PC-9 (cell line): ENCODE results near the gene GOLGA3. TPM values are rescaled to one million over a fixed set of nuclear protein-coding genes. Genes with fewer than 3 reads are reported as not detected.

ENCODE experiments used
- BruUV-seq: library from RNA; stranded (reverse); fragments of 400-500 nt; replicated peaks from 2 replicates; lab custom pipeline; 2021; lab: Mats Ljungman, UMichigan
- CTCF ChIA-PET: fragments of 300-600 bp; sonication (Branson Sonifier 250); formaldehyde crosslinking; loops from one replicate; lab custom pipeline; 2022; ENCODE audit warnings: antibody characterized with exemption; lab: Charles Lee
- POLR2A ChIA-PET: fragments of 300-600 bp; sonication (Branson Sonifier 250); formaldehyde crosslinking; loops from one replicate; lab custom pipeline; 2022; ENCODE audit warnings: antibody characterized with exemption; ENCODE audit not compliant: unreplicated experiment; lab: Charles Lee
- DNase-seq, 2 experiments: peaks; one replicate each; pipeline versions ENCODE4 v3.0.0 to v3.0.0-alpha.2; 2015 to 2022; ENCODE audit warnings: mixed read lengths in 1 of 2
- H2AFZ ChIP-seq: fragments of 200-600 bp; sonication (generic); 2 replicates; pipeline ENCODE4 v1.8.1; 2017; ENCODE audit warnings: antibody characterized with exemption
- H3F3A ChIP-seq: fragments of 200-600 bp; sonication (generic); 2 replicates; pipeline ENCODE4 v1.8.1; 2017; ENCODE audit warnings: antibody characterized with exemption, mild to moderate bottlenecking, low read depth; ENCODE audit not compliant: insufficient read depth
- H3K27ac ChIP-seq: fragments of 200-600 bp; sonication (generic); 2 replicates; pipeline ENCODE4 v1.6.1; 2016; ENCODE audit warnings: mixed run types
- H3K27me3 ChIP-seq: fragments of 200-600 bp; sonication (generic); 2 replicates; pipeline ENCODE4 v1.6.1; 2016; ENCODE audit warnings: low read depth, mixed run types; ENCODE audit not compliant: insufficient read depth
- H3K36me3 ChIP-seq: fragments of 200-600 bp; sonication (generic); 2 replicates; pipeline ENCODE4 v1.6.1; 2016; ENCODE audit warnings: low read depth, mixed run types
- H3K4me1 ChIP-seq: fragments of 200-600 bp; sonication (generic); replicated peaks from 2 replicates; pipeline ENCODE4 v1.6.1; 2016; ENCODE audit warnings: mixed run types; ENCODE audit not compliant: insufficient read depth
- H3K4me2 ChIP-seq: fragments of 200-600 bp; sonication (generic); 2 replicates; pipeline ENCODE4 v1.6.1; 2017; ENCODE audit warnings: mixed run types
- H3K4me3 ChIP-seq: fragments of 200-600 bp; sonication (generic); 2 replicates; pipeline ENCODE4 v1.6.1; 2016; ENCODE audit warnings: mixed run types
- H3K79me2 ChIP-seq: fragments of 200-600 bp; sonication (generic); 2 replicates; pipeline ENCODE4 v1.6.1; 2017; ENCODE audit warnings: low read depth, mixed run types
- H3K9me2 ChIP-seq: fragments of 200-600 bp; sonication (generic); 2 replicates; pipeline ENCODE4 v1.8.1; 2017; ENCODE audit warnings: mild to moderate bottlenecking; ENCODE audit not compliant: insufficient read depth
- H3K9me3 ChIP-seq: fragments of 200-600 bp; sonication (generic); 2 replicates; pipeline ENCODE4 v1.8.1; 2016; ENCODE audit warnings: low read depth; ENCODE audit not compliant: insufficient read depth
- H4K20me1 ChIP-seq: fragments of 200-600 bp; sonication (generic); 2 replicates; pipeline ENCODE4 v1.8.1; 2017; ENCODE audit not compliant: insufficient read depth
- CTCF ChIP-seq: fragments of 200-600 bp; sonication (generic); conservative IDR thresholded peaks from 2 replicates; pipeline ENCODE4 v1.6.1; 2017; ENCODE audit warnings: mixed run types, antibody characterized with exemption, mild to moderate bottlenecking, moderate library complexity
- EZH2 ChIP-seq: fragments of 200-600 bp; sonication (generic); IDR thresholded peaks from 2 replicates; pipeline ENCODE4 v1.8.0; 2017; ENCODE audit warnings: antibody characterized with exemption, low read depth
- intact Hi-C: fragments of 100-400 bp; cut with micrococcal nuclease; formaldehyde crosslinking; loops from one replicate; pipeline ENCODE4 v1.10.0; 2022; ENCODE audit not compliant: unreplicated experiment
- total RNA-seq: library from RNA; stranded (reverse); gene quantifications from 2 replicates; pipeline ENCODE4 v1.2.3, GENCODE V29; 2021

Gene GOLGA3
- total RNA-seq, 1 experiment from 2014 or later = 69.3 TPM

- Histone ChIP-seq H3K4me2 (no peak overlapping the region), H3F3A (peaks cover 8% of the 10 kb centered on the region; the same call in 1 of the 2 replicates), H3K4me1 (no peaks in the 10 kb centered on the region), H3K27ac (no peak overlapping the region), H4K20me1 (peaks cover 5% of the 10 kb centered on the region; the same call in 1 of the 2 replicates), H3K79me2 (no peaks in the 10 kb centered on the region), H3K9me2 (no peaks in the 10 kb centered on the region), H3K9me3 (no peaks in the 10 kb centered on the region), H2AFZ (no peak overlapping the region), H3K36me3 (0 out of 2 replicates have a peak, but pooled peaks cover 13% of the 10 kb centered on the region), H3K4me3 (no peak overlapping the region), H3K27me3 (no peaks in the 10 kb centered on the region)
- TF ChIP-seq CTCF (no peak), EZH2 (no peak)
- intact Hi-C loops = no loop called here
- ChIA-PET CTCF (no interaction called here), POLR2A (no interaction called here)
- no TSS peak for BruUV-seq
- DNase-seq = no peak
Observed at GRCh38 chr12:132781938-132782337, 46.7 kb downstream of the GOLGA3 start.

- no peaks in the 10 kb centered on the region for H3K9me2 ChIP-seq
- 0 out of 2 replicates have a peak, but pooled peaks cover 5% of the 10 kb centered on the region for H4K20me1 ChIP-seq
- H3K27me3 ChIP-seq = no peaks in the 10 kb centered on the region; the same call in 1 of the 2 replicates
- ChIA-PET CTCF (no interaction called here), POLR2A (no interaction called here)
- H3K9me3 ChIP-seq = no peaks in the 10 kb centered on the region
- no peaks in the 10 kb centered on the region for H3K79me2 ChIP-seq
- no peak overlapping the region for H3K4me2 ChIP-seq
- H3K36me3 ChIP-seq = 0 out of 2 replicates have a peak, but pooled peaks cover 13% of the 10 kb centered on the region
- no peak overlapping the region for H3K4me3 ChIP-seq
- no peak overlapping the region for H3K27ac ChIP-seq
- DNase-seq = no peak
- no peak overlapping the region for H2AFZ ChIP-seq
- H3K4me1 ChIP-seq = no peaks in the 10 kb centered on the region
- TF ChIP-seq EZH2 (no peak), CTCF (no peak)
- no TSS peak for BruUV-seq
- intact Hi-C loops = no loop called here
- no peaks in the 10 kb centered on the region; the same call in 1 of the 2 replicates for H3F3A ChIP-seq
Observed at GRCh38 chr12:132779781-132780353, 48.8 kb downstream of the GOLGA3 start.

GRCh38 chr12:132777614-132778013 lies 51.1 kb downstream of the GOLGA3 start:
- Histone ChIP-seq H3K9me3 (no peaks in the 10 kb centered on the region), H3K4me2 (no peak overlapping the region), H4K20me1 (peaks cover 10% of the 10 kb centered on the region; the same call in 1 of the 2 replicates), H3K79me2 (no peaks in the 10 kb centered on the region), H2AFZ (no peak overlapping the region), H3F3A (no peaks in the 10 kb centered on the region; the same call in 1 of the 2 replicates), H3K27ac (no peak overlapping the region), H3K4me1 (no peaks in the 10 kb centered on the region), H3K36me3 (0 out of 2 replicates have a peak, but pooled peaks cover 10% of the 10 kb centered on the region), H3K4me3 (no peak overlapping the region), H3K27me3 (no peaks in the 10 kb centered on the region; the same call in 1 of the 2 replicates), H3K9me2 (no peaks in the 10 kb centered on the region)
- DNase-seq = no peak
- BruUV-seq = no TSS peak
- ChIA-PET POLR2A (no interaction called here), CTCF (no interaction called here)
- intact Hi-C loops = no loop called here
- TF ChIP-seq CTCF = no peak
- no peak for TF ChIP-seq EZH2
